CD14-positive monocyte (primary cell): Measurements from ENCODE around the gene CISH. TPM values are rescaled to one million over a fixed set of nuclear protein-coding genes. Genes with fewer than 3 reads are reported as not detected.

ENCODE experiments used
- DNase-seq, 3 donors: peaks; one replicate each; pipeline ENCODE4 v3.0.0-alpha.2; 2011 to 2022
- H2AFZ ChIP-seq: 2 replicates; pipeline ENCODE4 v1.6.0; 2012; ENCODE audit warnings: mild to moderate bottlenecking, low read depth, low read length, inconsistent platforms; ENCODE audit not compliant: insufficient read depth, poor library complexity, severe bottlenecking
- H3K27ac ChIP-seq, 2 donors: 1 replicate in 1 of 2; 2 replicates in 1 of 2; pipeline ENCODE4 v1.5.1; 2012 to 2013; ENCODE audit warnings: low read length in 2 of 2, control low read depth in 1 of 2, inconsistent platforms in 1 of 2, low read depth in 1 of 2, mild to moderate bottlenecking in 1 of 2
- H3K27me3 ChIP-seq, 2 donors: one replicate each; pipeline versions ENCODE4 v1.6.0 to v1.6.1; 2011 to 2013; ENCODE audit warnings: low read length in 2 of 2; ENCODE audit not compliant: control insufficient read depth in 2 of 2, insufficient read depth in 2 of 2
- H3K36me3 ChIP-seq, 2 donors: replicated peaks in 1 of 2; 1 replicate in 1 of 2; 2 replicates in 1 of 2; pipeline versions ENCODE4 v1.5.1 to v1.6.1; 2012 to 2013; ENCODE audit warnings: low read length in 2 of 2, control low read depth in 1 of 2, inconsistent platforms in 1 of 2, mild to moderate bottlenecking in 1 of 2; ENCODE audit not compliant: insufficient read depth in 2 of 2, control insufficient read depth in 1 of 2
- H3K4me1 ChIP-seq, 2 donors: 1 replicate in 1 of 2; 2 replicates in 1 of 2; pipeline versions ENCODE4 v1.5.1 to v1.6.1; 2012 to 2013; ENCODE audit warnings: low read length in 2 of 2, control low read depth in 1 of 2, inconsistent platforms in 1 of 2, mild to moderate bottlenecking in 1 of 2, moderate library complexity in 1 of 2; ENCODE audit not compliant: insufficient read depth in 2 of 2, control insufficient read depth in 1 of 2
- H3K4me2 ChIP-seq: replicated peaks from 2 replicates; pipeline ENCODE3; 2012; ENCODE audit warnings: low read length, moderate library complexity, mild to moderate bottlenecking; ENCODE audit not compliant: poor library complexity, severe bottlenecking; ENCODE audit errors: extremely low read depth
- H3K4me3 ChIP-seq, 3 experiments: fragments of 200-600 bp in 1 of 3; sonication (generic) in 1 of 3; replicated peaks in 1 of 3; 1 replicate in 2 of 3; 2 replicates in 1 of 3; pipeline ENCODE4 v1.5.1; 2011 to 2013; ENCODE audit warnings: low read length in 3 of 3, mild to moderate bottlenecking in 3 of 3, control low read depth in 2 of 3, low read depth in 2 of 3, inconsistent platforms in 1 of 3, moderate library complexity in 1 of 3
- H3K79me2 ChIP-seq: 2 replicates; pipeline ENCODE4 v1.6.0; 2012; ENCODE audit warnings: mild to moderate bottlenecking, control low read depth, inconsistent platforms, low read length, moderate library complexity; ENCODE audit not compliant: insufficient read depth
- H3K9ac ChIP-seq: 2 replicates; pipeline ENCODE4 v1.6.0; 2017; ENCODE audit warnings: low read length, mild to moderate bottlenecking; ENCODE audit not compliant: insufficient read depth, poor library complexity, severe bottlenecking
- H3K9me3 ChIP-seq, 2 donors: replicated peaks in 1 of 2; 1 replicate in 1 of 2; 2 replicates in 1 of 2; pipeline versions ENCODE4 v1.5.1 to v1.6.1; 2012 to 2013; ENCODE audit warnings: low read length in 2 of 2, control low read depth in 1 of 2; ENCODE audit not compliant: control insufficient read depth in 1 of 2, insufficient read depth in 1 of 2
- H4K20me1 ChIP-seq: 2 replicates; pipeline ENCODE4 v1.6.0; 2012; ENCODE audit warnings: mild to moderate bottlenecking, low read length, control low read depth, moderate library complexity; ENCODE audit not compliant: insufficient read depth
- H3K27ac Mint-ChIP-seq, 7 donors: one replicate each; pipeline ENCODE4 v1.8.0; 2020; ENCODE audit warnings: mild to moderate bottlenecking in 7 of 7, mixed read lengths in 7 of 7, moderate library complexity in 6 of 7, inconsistent platforms in 2 of 7
- H3K27me3 Mint-ChIP-seq, 3 donors: one replicate each; pipeline ENCODE4 v1.8.0; 2021 to 2022; ENCODE audit warnings: low read depth in 3 of 3, mild to moderate bottlenecking in 3 of 3, mixed read lengths in 3 of 3, moderate library complexity in 3 of 3, inconsistent platforms in 1 of 3
- H3K36me3 Mint-ChIP-seq, 2 donors: one replicate each; pipeline ENCODE4 v1.8.0; 2020; ENCODE audit warnings: mixed read lengths in 2 of 2, inconsistent platforms in 1 of 2, mild to moderate bottlenecking in 1 of 2
- H3K4me1 Mint-ChIP-seq: one replicate; pipeline ENCODE4 v1.8.0; 2020; ENCODE audit warnings: mild to moderate bottlenecking, mixed read lengths
- H3K4me3 Mint-ChIP-seq, 2 donors: one replicate each; pipeline ENCODE4 v1.8.0; 2020; ENCODE audit warnings: mild to moderate bottlenecking in 2 of 2, mixed read lengths in 2 of 2, moderate library complexity in 1 of 2
- H3K9me3 Mint-ChIP-seq, 7 donors: one replicate each; pipeline ENCODE4 v1.8.0; 2020 to 2022; ENCODE audit warnings: mixed read lengths in 7 of 7, mild to moderate bottlenecking in 6 of 7, moderate library complexity in 6 of 7, inconsistent platforms in 2 of 7
- WGBS: methylation state at CpG from one replicate; pipeline ENCODE4 v1.1.5; 2013; ENCODE audit warnings: missing lambda C conversion rate; ENCODE audit not compliant: insufficient coverage; 5-methylcytosine and 5-hydroxymethylcytosine counted together
- intact Hi-C, 2 donors: fragments of 100-400 bp; cut with micrococcal nuclease; formaldehyde crosslinking; loops; one replicate each; pipeline versions ENCODE4 v1.15.0 to v1.15.1; 2023
- polyA plus RNA-seq, 3 donors: library from polyadenylated mRNA; depleted of rRNA in 1 of 3; unstranded in 2 of 3; stranded (reverse) in 1 of 3; fragments of 300-500 nt in 2 of 3; fragments of >200 nt in 1 of 3; fragmentation: Illumina TruSeq in 2 of 3; gene quantifications; 1 replicate in 2 of 3; 2 replicates in 1 of 3; pipeline ENCODE4 v1.2.3, GENCODE V29; 2012 to 2021
- TF ChIP-seq, protein P1 (sequence below): fragments of 200-600 bp; IDR thresholded peaks from one replicate; pipeline ENCODE4 v1.8.0; 2022; ENCODE audit warnings: antibody characterized with exemption, mild to moderate bottlenecking

Gene CISH
- polyA plus RNA-seq, 3 donors = 2.9 to 20.1 (median 6.2) TPM

DNA sequence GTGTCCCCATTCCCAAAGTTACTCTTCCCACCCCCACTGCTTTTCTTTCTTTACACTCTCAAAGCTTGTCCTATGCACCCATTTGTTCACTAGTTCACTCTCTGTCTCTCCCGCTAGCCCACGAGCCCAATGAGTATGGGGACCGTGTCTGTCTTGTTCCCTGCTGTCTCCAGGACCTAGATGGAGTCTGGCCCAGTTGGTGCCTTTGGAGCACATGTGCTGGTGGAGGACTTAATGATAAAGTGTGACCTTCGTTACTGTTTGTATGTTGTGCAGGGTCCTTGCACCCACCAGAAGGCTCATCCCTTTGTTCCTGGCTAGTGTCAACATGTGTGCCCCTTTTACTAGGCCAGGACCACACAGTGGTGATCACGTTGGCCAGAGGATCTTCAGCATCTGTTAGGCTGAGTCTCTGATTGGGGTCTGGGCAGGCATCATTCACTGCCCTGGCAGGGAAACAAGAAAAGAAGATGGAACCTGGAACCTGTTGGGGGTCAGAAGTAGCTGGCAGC is 7.4 kb downstream of the CISH start:
- Histone ChIP-seq H3K4me1 (peaks cover 90 to 100% of the 10 kb centered on the region in 2 donors), H2AFZ (no peak overlapping the region), H4K20me1 (peaks cover 43% of the 10 kb centered on the region), H3K27me3 (no peaks in the 10 kb centered on the region), H3K36me3 (peaks cover 29 to 40% of the 10 kb centered on the region in 2 donors), H3K9ac (no peak overlapping the region), H3K4me2 (no peak overlapping the region), H3K9me3 (no peaks in the 10 kb centered on the region), H3K4me3 (no peak overlapping the region), H3K27ac (peak overlapping the region in 1 of 2 donors; percentile 20), H3K79me2 (peaks cover 79% of the 10 kb centered on the region)
- Mint-ChIP-seq H3K36me3 (peaks cover 61 to 74% of the 10 kb centered on the region in 2 donors), H3K4me1 (peaks cover 97% of the 10 kb centered on the region), H3K4me3 (peak overlapping the region in 1 of 2 donors; percentile 21), H3K9me3 (no peaks in the 10 kb centered on the region), H3K27me3 (peaks cover 0 to 3% (median 0%) of the 10 kb centered on the region in 3 donors), H3K27ac (peak overlapping the region in 3 of 7 donors; percentile 17 to 94 (median 63))
- intact Hi-C loops = no loop called here
- no peak for DNase-seq
- TF ChIP-seq, protein P1, sequence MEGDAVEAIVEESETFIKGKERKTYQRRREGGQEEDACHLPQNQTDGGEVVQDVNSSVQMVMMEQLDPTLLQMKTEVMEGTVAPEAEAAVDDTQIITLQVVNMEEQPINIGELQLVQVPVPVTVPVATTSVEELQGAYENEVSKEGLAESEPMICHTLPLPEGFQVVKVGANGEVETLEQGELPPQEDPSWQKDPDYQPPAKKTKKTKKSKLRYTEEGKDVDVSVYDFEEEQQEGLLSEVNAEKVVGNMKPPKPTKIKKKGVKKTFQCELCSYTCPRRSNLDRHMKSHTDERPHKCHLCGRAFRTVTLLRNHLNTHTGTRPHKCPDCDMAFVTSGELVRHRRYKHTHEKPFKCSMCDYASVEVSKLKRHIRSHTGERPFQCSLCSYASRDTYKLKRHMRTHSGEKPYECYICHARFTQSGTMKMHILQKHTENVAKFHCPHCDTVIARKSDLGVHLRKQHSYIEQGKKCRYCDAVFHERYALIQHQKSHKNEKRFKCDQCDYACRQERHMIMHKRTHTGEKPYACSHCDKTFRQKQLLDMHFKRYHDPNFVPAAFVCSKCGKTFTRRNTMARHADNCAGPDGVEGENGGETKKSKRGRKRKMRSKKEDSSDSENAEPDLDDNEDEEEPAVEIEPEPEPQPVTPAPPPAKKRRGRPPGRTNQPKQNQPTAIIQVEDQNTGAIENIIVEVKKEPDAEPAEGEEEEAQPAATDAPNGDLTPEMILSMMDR = no peak
- WGBS = 88% methylated on average over 3 of the region's 5 CpGs

DNA sequence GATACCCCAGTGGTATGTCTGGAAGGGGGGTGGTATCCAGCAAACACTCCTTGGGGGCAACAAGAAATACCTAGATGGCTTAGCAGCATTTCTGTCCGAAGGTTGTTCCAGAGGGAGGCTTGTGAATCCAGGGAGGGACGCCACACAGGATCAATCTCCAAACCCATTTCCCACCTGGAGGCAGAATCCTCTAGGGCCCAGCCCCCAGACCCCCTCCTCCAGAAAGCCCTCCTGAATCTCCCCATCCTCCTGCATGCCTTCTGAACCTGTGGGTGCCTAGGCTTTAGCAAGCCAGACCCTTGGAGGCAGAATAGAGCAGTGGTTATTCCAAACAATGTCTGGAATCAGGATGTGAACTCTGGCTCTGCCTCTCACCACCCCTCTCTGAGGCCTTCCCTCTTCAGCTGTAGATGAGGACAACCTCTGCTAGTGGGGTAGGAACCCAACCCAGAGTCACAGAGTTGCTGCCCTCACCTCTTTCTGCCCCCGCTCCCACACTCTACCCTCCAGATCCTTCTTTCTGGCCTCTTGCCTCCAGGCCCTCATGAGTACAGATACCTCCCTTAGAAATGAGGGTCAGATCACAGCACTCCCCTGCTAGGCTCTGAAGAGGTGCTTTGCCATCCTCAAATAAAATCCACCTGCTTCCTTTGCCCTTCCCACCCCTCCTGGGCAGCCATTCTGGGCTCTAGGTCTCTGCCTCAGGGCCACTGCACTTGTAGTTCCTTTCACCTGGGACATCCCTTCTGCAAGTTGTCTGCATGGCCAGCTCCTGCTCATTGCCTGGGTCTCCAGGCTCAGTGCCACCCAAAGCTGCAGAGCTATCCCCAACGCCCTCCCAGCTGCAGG is 8.1 kb downstream of the CISH start:
- H2AFZ ChIP-seq = no peak overlapping the region
- no peaks in the 10 kb centered on the region for H3K9me3 Mint-ChIP-seq
- H3K4me1 Mint-ChIP-seq = peaks cover 93% of the 10 kb centered on the region
- peak overlapping the region; percentile 85 to 88 for H3K27ac ChIP-seq
- H3K27me3 Mint-ChIP-seq = peaks cover 0 to 3% (median 0%) of the 10 kb centered on the region in 3 donors
- intact Hi-C loops = no loop called here
- TF ChIP-seq, protein P1 = no peak
- H3K27ac Mint-ChIP-seq = peak overlapping the region; percentile 17 to 94 (median 63)
- H3K4me2 ChIP-seq = no peak overlapping the region
- H3K79me2 ChIP-seq = peaks cover 72% of the 10 kb centered on the region
- H4K20me1 ChIP-seq = peaks cover 36% of the 10 kb centered on the region
- WGBS = 57% methylated on average over 4 of the region's 4 CpGs
- H3K36me3 ChIP-seq = peaks cover 29 to 39% of the 10 kb centered on the region in 2 donors
- H3K36me3 Mint-ChIP-seq = peaks cover 59 to 71% of the 10 kb centered on the region in 2 donors
- no peaks in the 10 kb centered on the region for H3K9me3 ChIP-seq
- H3K4me3 Mint-ChIP-seq = no peak overlapping the region
- peak overlapping the region; percentile 11 for H3K9ac ChIP-seq
- no peak for DNase-seq
- peaks cover 84 to 96% of the 10 kb centered on the region in 2 donors for H3K4me1 ChIP-seq
- no peak overlapping the region for H3K4me3 ChIP-seq
- no peaks in the 10 kb centered on the region for H3K27me3 ChIP-seq
